ENCODE results near the gene ARHGEF25. TPM values are rescaled to one million over a fixed set of nuclear protein-coding genes. Genes with fewer than 3 reads are reported as not detected.

Gene ARHGEF25
- total RNA-seq, 4 donors from 2014 or later: 31.2 to 91.2 (median 48.8) TPM

DNA sequence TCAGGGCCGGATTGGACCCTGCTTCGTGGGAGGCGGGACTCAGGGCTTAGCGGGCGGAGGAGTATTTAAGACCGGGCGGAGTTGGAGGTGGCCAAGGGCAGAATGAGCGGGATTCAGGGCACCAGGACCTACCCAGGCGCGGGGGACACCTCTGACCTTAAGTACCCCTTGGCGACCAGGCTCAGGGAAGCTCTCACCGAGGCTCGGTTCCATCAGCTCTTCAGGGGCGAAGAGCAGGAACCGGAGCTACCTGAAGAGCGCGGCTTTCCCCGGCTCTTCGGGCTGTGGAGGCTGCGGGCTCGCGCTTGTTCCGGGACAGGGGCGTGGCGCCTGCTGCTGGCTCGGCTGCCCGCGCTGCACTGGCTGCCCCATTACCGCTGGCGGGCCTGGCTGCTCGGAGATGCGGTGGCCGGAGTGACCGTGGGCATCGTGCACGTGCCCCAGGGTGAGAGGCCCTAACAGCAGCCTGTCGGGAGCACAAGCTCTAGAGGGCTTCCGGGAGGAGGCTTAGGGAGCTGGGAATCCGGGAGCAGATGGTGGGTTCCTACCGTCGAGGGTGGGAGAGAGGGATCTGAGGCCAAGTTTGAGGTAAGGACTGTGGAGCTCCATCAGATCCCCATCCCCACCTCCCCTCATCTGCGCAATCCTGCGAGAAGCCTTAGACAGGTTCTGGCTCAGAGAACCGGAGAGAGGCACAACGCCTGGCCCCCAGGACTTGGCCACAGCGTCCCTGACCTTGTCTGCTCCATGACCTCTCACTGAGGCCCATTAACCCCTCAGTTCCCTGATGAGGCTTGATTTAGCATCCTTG lies 8.4 kb downstream of the ARHGEF25 start:
- Histone ChIP-seq H3K27me3 (peaks cover 0 to 39% of the 10 kb centered on the region in 2 donors), H3K4me3 (no peak overlapping the region), H3K4me1 (peaks cover 0 to 33% (median 16%) of the 10 kb centered on the region in 4 donors), H3K27ac (no peak overlapping the region), H3K36me3 (peaks cover 0 to 33% (median 0%) of the 10 kb centered on the region in 3 donors), H3K9me3 (no peaks in the 10 kb centered on the region)
- no peak for TF ChIP-seq EP300 (IDR thresholded peaks at IDR 0.05)
- TF ChIP-seq, protein P1, sequence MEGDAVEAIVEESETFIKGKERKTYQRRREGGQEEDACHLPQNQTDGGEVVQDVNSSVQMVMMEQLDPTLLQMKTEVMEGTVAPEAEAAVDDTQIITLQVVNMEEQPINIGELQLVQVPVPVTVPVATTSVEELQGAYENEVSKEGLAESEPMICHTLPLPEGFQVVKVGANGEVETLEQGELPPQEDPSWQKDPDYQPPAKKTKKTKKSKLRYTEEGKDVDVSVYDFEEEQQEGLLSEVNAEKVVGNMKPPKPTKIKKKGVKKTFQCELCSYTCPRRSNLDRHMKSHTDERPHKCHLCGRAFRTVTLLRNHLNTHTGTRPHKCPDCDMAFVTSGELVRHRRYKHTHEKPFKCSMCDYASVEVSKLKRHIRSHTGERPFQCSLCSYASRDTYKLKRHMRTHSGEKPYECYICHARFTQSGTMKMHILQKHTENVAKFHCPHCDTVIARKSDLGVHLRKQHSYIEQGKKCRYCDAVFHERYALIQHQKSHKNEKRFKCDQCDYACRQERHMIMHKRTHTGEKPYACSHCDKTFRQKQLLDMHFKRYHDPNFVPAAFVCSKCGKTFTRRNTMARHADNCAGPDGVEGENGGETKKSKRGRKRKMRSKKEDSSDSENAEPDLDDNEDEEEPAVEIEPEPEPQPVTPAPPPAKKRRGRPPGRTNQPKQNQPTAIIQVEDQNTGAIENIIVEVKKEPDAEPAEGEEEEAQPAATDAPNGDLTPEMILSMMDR (IDR thresholded peaks at IDR 0.05): no peak
- no peak for TF ChIP-seq POLR2A (IDR thresholded peaks at IDR 0.05)
- DNase-seq (ENCODE audit: low spot score in 2 of 2): no peak
- WGBS, 2 donors: 46 to 54% methylated on average over 23 to 46 of the region's 46 CpGs

DNA sequence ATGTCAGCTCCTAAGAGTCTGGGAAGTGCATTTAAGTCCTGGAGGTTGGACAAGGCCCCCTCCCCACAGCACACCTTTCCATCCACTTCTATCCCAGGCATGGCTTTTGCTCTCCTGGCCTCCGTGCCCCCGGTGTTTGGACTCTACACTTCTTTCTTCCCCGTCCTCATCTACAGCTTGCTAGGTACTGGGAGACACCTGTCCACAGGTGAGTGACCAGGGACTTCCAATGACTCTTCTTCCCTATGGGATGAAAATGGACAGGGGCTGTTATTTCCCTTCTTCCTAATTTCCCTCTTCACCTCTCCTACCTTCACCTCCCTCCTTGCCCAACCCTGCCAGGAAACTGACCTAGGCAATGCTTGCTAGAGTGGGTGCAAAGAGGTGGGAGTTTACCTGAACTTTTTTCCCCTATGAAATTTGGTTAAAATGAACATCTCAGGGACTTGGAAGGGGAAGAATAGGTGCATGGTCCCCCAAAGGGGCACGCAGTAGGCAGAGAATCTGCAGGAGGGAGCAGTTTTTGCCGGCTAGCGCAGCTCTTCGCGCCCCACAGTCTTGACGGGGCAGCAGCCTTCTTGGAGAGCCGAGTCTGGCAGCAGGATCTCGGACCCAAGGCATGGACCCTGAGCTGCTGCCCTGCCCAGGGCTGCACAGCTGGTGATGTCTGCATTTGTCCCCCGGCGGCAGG lies 9.2 kb downstream of the ARHGEF25 start:
- no peak for TF ChIP-seq EP300 (IDR thresholded peaks at IDR 0.05)

DNA sequence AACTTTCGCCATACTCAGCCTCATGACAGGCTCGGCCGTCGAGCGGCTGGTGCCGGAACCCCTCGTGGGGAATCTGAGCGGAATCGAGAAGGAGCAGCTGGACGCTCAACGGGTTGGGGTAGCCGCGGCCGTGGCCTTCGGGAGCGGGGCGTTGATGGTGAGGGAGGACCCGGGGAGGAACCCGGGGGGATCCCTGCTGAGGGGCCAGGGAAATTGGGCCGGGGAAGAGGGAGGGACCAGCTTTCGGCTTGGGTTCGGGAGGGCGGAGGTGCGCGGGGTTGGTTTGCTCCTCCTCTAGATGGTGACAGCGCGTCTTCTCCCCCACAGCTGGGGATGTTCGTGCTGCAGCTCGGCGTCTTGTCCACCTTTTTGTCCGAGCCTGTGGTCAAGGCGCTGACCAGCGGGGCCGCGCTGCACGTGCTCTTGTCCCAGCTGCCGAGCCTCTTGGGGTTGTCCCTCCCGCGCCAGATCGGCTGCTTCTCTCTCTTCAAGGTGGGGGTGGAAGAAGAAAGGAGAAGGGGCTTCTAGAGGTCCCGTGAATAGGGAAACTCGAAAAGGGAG lies 9.8 kb downstream of the ARHGEF25 start:
- Histone ChIP-seq H3K4me3 (peak overlapping the region; percentile 23 to 52 (median 42)), H3K9me3 (no peaks in the 10 kb centered on the region), H3K27me3 (peaks cover 0 to 41% of the 10 kb centered on the region in 2 donors), H3K4me1 (peaks cover 0 to 32% (median 16%) of the 10 kb centered on the region in 4 donors), H3K27ac (no peak overlapping the region), H3K36me3 (peaks cover 0 to 22% (median 0%) of the 10 kb centered on the region in 3 donors)
- no peak for TF ChIP-seq POLR2A (IDR thresholded peaks at IDR 0.05)
- no peak for TF ChIP-seq EP300 (IDR thresholded peaks at IDR 0.05)
- TF ChIP-seq, protein P1 (IDR thresholded peaks at IDR 0.05): no peak
- 15 to 21% methylated on average over 25 to 31 of the region's 42 CpGs for WGBS, 2 donors
- no peak for DNase-seq (ENCODE audit: low spot score in 2 of 2)

More for the DNA sequence above, 9.2 kb downstream of the ARHGEF25 start:
- H3K4me1 ChIP-seq: peaks cover 0 to 32% (median 16%) of the 10 kb centered on the region in 4 donors
- no peak for DNase-seq (ENCODE audit: low spot score in 2 of 2)
- WGBS, 2 donors: 48 to 52% methylated on average over 11 to 13 of the region's 13 CpGs
- H3K27me3 ChIP-seq: peaks cover 0 to 39% of the 10 kb centered on the region in 2 donors
- H3K36me3 ChIP-seq: peaks cover 0 to 25% (median 0%) of the 10 kb centered on the region in 3 donors
- no peak overlapping the region for H3K4me3 ChIP-seq
- no peaks in the 10 kb centered on the region for H3K9me3 ChIP-seq
- H3K27ac ChIP-seq: no peak overlapping the region

DNA sequence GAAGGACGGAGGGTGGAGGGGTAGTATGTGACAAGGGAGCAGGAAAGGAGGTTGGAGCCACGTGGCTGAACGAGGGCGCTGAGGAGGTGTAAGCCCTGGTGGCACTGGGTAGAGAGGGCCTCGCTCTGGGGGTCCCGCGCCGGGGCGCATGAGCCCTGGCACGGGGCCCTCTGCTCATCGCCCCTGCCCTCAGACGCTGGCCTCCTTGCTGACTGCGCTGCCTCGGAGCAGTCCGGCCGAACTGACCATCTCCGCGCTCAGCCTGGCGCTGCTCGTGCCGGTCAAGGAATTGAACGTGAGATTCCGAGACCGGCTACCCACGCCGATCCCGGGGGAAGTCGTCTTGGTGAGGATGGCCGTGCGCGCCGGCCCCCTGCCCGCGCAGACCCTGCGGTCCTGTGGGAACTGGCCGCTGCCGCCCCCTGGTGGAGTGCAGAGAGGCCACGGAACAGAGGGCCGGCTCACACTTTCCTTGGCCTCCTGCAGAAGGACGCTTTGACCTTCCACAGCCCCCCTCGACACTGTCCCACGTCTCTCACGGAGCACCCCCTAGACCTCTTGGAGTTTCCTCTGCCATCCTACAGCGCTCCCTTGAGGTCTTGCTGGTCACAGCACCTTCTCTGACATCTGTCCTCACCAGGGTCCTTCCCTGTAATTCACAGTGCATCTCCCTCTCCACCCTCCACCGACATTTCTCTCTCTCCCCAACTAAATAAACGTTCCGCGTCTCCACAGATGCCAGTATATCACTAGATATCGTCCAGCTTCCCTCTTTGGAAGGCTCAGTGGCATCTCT lies 10.5 kb downstream of the ARHGEF25 start:
- Histone ChIP-seq H3K4me1 (peaks cover 0 to 29% (median 16%) of the 10 kb centered on the region in 4 donors), H3K36me3 (peaks cover 0 to 22% (median 0%) of the 10 kb centered on the region in 3 donors), H3K27me3 (peaks cover 0 to 44% of the 10 kb centered on the region in 2 donors), H3K4me3 (peak overlapping the region; percentile 23 to 52 (median 42)), H3K9me3 (no peaks in the 10 kb centered on the region), H3K27ac (no peak overlapping the region)
- peak in 1 of 2 donors; percentile 49 for DNase-seq (ENCODE audit: low spot score in 2 of 2)
- 4% methylated on average over 25 to 41 of the region's 49 CpGs for WGBS, 2 donors
- TF ChIP-seq EP300 (IDR thresholded peaks at IDR 0.05) (no peak), POLR2A (IDR thresholded peaks at IDR 0.05) (no peak)
- TF ChIP-seq, protein P1 (IDR thresholded peaks at IDR 0.05): peak; percentile 84 to 99 (median 90)
